Measurements from ENCODE around the gene SOX21. TPM values are rescaled to one million over a fixed set of nuclear protein-coding genes. Genes with fewer than 3 reads are reported as not detected.
A peak's percentile ranks its signal among the peaks of the same experiment; 100 is the strongest.

The SOX21 gene
- polyA plus RNA-seq, 2 donors = 8.5 to 9.6 TPM

- Histone ChIP-seq H3K9me3 (ENCODE audit: control insufficient read depth in 2 of 2, insufficient read depth in 1 of 2, low read depth in 1 of 2, low read length in 1 of 2) (no peaks in the 10 kb centered on the region), H3K36me3 (ENCODE audit: control insufficient read depth in 2 of 2, insufficient read depth in 2 of 2, low read length in 1 of 2) (no peaks in the 10 kb centered on the region), H3K27me3 (ENCODE audit: control insufficient read depth in 1 of 2, insufficient read depth in 2 of 2, low read length in 2 of 2) (no peaks in the 10 kb centered on the region), H3K27ac (ENCODE audit: low read depth in 2 of 2, low read length in 1 of 2) (no peak overlapping the region), H3K4me1 (ENCODE audit: control insufficient read depth in 2 of 2, insufficient read depth in 2 of 2, low read length in 1 of 2) (no peaks in the 10 kb centered on the region), H3K4me3 (ENCODE audit: low read depth in 1 of 2, low read length in 2 of 2) (no peak overlapping the region)
- 84 to 86% methylated on average over 4 of the region's 4 CpGs for WGBS, 2 donors
These were observed 20.3 kb downstream of the SOX21 start for GRCh38 chr13:94692030-94692429.

GRCh38 chr13:94683409-94683808, 28.9 kb downstream of the SOX21 start:
- Histone ChIP-seq H3K9me3 (ENCODE audit: control insufficient read depth in 2 of 2, insufficient read depth in 1 of 2, low read depth in 1 of 2, low read length in 1 of 2) (no peaks in the 10 kb centered on the region), H3K27me3 (ENCODE audit: control insufficient read depth in 1 of 2, insufficient read depth in 2 of 2, low read length in 2 of 2) (no peaks in the 10 kb centered on the region), H3K36me3 (ENCODE audit: control insufficient read depth in 2 of 2, insufficient read depth in 2 of 2, low read length in 1 of 2) (no peaks in the 10 kb centered on the region), H3K27ac (ENCODE audit: low read depth in 2 of 2, low read length in 1 of 2) (peak overlapping the region in 1 of 2 donors; percentile 38), H3K4me3 (ENCODE audit: low read depth in 1 of 2, low read length in 2 of 2) (no peak overlapping the region), H3K4me1 (ENCODE audit: control insufficient read depth in 2 of 2, insufficient read depth in 2 of 2, low read length in 1 of 2) (peaks cover 0 to 5% of the 10 kb centered on the region in 2 donors)
- 45 to 67% methylated on average over 5 of the region's 5 CpGs for WGBS, 2 donors

- no peaks in the 10 kb centered on the region for H3K27me3 ChIP-seq (ENCODE audit: control insufficient read depth in 1 of 2, insufficient read depth in 2 of 2, low read length in 2 of 2)
- H3K4me3 ChIP-seq (ENCODE audit: low read depth in 1 of 2, low read length in 2 of 2) = no peak overlapping the region
- WGBS, 2 donors = 69 to 81% methylated on average over 2 of the region's 2 CpGs
- H3K36me3 ChIP-seq (ENCODE audit: control insufficient read depth in 2 of 2, insufficient read depth in 2 of 2, low read length in 1 of 2) = no peaks in the 10 kb centered on the region
- peaks cover 0 to 8% of the 10 kb centered on the region in 2 donors for H3K4me1 ChIP-seq (ENCODE audit: control insufficient read depth in 2 of 2, insufficient read depth in 2 of 2, low read length in 1 of 2)
- H3K9me3 ChIP-seq (ENCODE audit: control insufficient read depth in 2 of 2, insufficient read depth in 1 of 2, low read depth in 1 of 2, low read length in 1 of 2) = no peaks in the 10 kb centered on the region
- H3K27ac ChIP-seq (ENCODE audit: low read depth in 2 of 2, low read length in 1 of 2) = peak overlapping the region; percentile 46 to 54
These were observed 30.1 kb downstream of the SOX21 start for GRCh38 chr13:94682229-94682628.

GRCh38 chr13:94679614-94680013, 32.7 kb downstream of the SOX21 start:
- Histone ChIP-seq H3K27me3 (ENCODE audit: control insufficient read depth in 1 of 2, insufficient read depth in 2 of 2, low read length in 2 of 2) (no peaks in the 10 kb centered on the region), H3K36me3 (ENCODE audit: control insufficient read depth in 2 of 2, insufficient read depth in 2 of 2, low read length in 1 of 2) (no peaks in the 10 kb centered on the region), H3K27ac (ENCODE audit: low read depth in 2 of 2, low read length in 1 of 2) (peak overlapping the region; percentile 71 to 73), H3K4me1 (ENCODE audit: control insufficient read depth in 2 of 2, insufficient read depth in 2 of 2, low read length in 1 of 2) (peaks cover 0 to 8% of the 10 kb centered on the region in 2 donors), H3K4me3 (ENCODE audit: low read depth in 1 of 2, low read length in 2 of 2) (no peak overlapping the region), H3K9me3 (ENCODE audit: control insufficient read depth in 2 of 2, insufficient read depth in 1 of 2, low read depth in 1 of 2, low read length in 1 of 2) (no peaks in the 10 kb centered on the region)
- WGBS, 2 donors = 56 to 62% methylated on average over 6 of the region's 6 CpGs

- Histone ChIP-seq H3K27me3 (ENCODE audit: control insufficient read depth in 1 of 2, insufficient read depth in 2 of 2, low read length in 2 of 2) (no peaks in the 10 kb centered on the region), H3K36me3 (ENCODE audit: control insufficient read depth in 2 of 2, insufficient read depth in 2 of 2, low read length in 1 of 2) (no peaks in the 10 kb centered on the region), H3K4me1 (ENCODE audit: control insufficient read depth in 2 of 2, insufficient read depth in 2 of 2, low read length in 1 of 2) (peaks cover 0 to 8% of the 10 kb centered on the region in 2 donors), H3K4me3 (ENCODE audit: low read depth in 1 of 2, low read length in 2 of 2) (no peak overlapping the region), H3K9me3 (ENCODE audit: control insufficient read depth in 2 of 2, insufficient read depth in 1 of 2, low read depth in 1 of 2, low read length in 1 of 2) (no peaks in the 10 kb centered on the region), H3K27ac (ENCODE audit: low read depth in 2 of 2, low read length in 1 of 2) (peak overlapping the region; percentile 71 to 73)
- 73 to 81% methylated on average over 2 of the region's 2 CpGs for WGBS, 2 donors
These were observed 33.5 kb downstream of the SOX21 start for GRCh38 chr13:94678845-94679244.

GRCh38 chr13:94677799-94678198, 34.5 kb downstream of the SOX21 start:
- Histone ChIP-seq H3K36me3 (ENCODE audit: control insufficient read depth in 2 of 2, insufficient read depth in 2 of 2, low read length in 1 of 2) (no peaks in the 10 kb centered on the region), H3K4me1 (ENCODE audit: control insufficient read depth in 2 of 2, insufficient read depth in 2 of 2, low read length in 1 of 2) (peaks cover 0 to 3% of the 10 kb centered on the region in 2 donors), H3K4me3 (ENCODE audit: low read depth in 1 of 2, low read length in 2 of 2) (no peak overlapping the region), H3K9me3 (ENCODE audit: control insufficient read depth in 2 of 2, insufficient read depth in 1 of 2, low read depth in 1 of 2, low read length in 1 of 2) (no peaks in the 10 kb centered on the region), H3K27me3 (ENCODE audit: control insufficient read depth in 1 of 2, insufficient read depth in 2 of 2, low read length in 2 of 2) (no peaks in the 10 kb centered on the region), H3K27ac (ENCODE audit: low read depth in 2 of 2, low read length in 1 of 2) (no peak overlapping the region)
- 87 to 90% methylated on average over 2 of the region's 2 CpGs for WGBS, 2 donors

- Histone ChIP-seq H3K9me3 (ENCODE audit: control insufficient read depth in 2 of 2, insufficient read depth in 1 of 2, low read depth in 1 of 2, low read length in 1 of 2) (no peaks in the 10 kb centered on the region), H3K27ac (ENCODE audit: low read depth in 2 of 2, low read length in 1 of 2) (no peak overlapping the region), H3K4me1 (ENCODE audit: control insufficient read depth in 2 of 2, insufficient read depth in 2 of 2, low read length in 1 of 2) (peaks cover 0 to 3% of the 10 kb centered on the region in 2 donors), H3K4me3 (ENCODE audit: low read depth in 1 of 2, low read length in 2 of 2) (no peak overlapping the region), H3K27me3 (ENCODE audit: control insufficient read depth in 1 of 2, insufficient read depth in 2 of 2, low read length in 2 of 2) (no peaks in the 10 kb centered on the region), H3K36me3 (ENCODE audit: control insufficient read depth in 2 of 2, insufficient read depth in 2 of 2, low read length in 1 of 2) (no peaks in the 10 kb centered on the region)
- WGBS, 2 donors = 29 to 31% methylated on average over 5 of the region's 5 CpGs
These were observed 37.6 kb downstream of the SOX21 start for GRCh38 chr13:94674609-94675348.

- Histone ChIP-seq H3K27ac (ENCODE audit: low read depth in 2 of 2, low read length in 1 of 2) (no peak overlapping the region), H3K4me3 (ENCODE audit: low read depth in 1 of 2, low read length in 2 of 2) (no peak overlapping the region), H3K36me3 (ENCODE audit: control insufficient read depth in 2 of 2, insufficient read depth in 2 of 2, low read length in 1 of 2) (no peaks in the 10 kb centered on the region), H3K9me3 (ENCODE audit: control insufficient read depth in 2 of 2, insufficient read depth in 1 of 2, low read depth in 1 of 2, low read length in 1 of 2) (no peaks in the 10 kb centered on the region), H3K27me3 (ENCODE audit: control insufficient read depth in 1 of 2, insufficient read depth in 2 of 2, low read length in 2 of 2) (no peaks in the 10 kb centered on the region), H3K4me1 (ENCODE audit: control insufficient read depth in 2 of 2, insufficient read depth in 2 of 2, low read length in 1 of 2) (peaks cover 0 to 3% of the 10 kb centered on the region in 2 donors)
- WGBS, 2 donors = 55 to 64% methylated on average over 5 of the region's 5 CpGs
These were observed 38.5 kb downstream of the SOX21 start for GRCh38 chr13:94673851-94674250.

GRCh38 chr13:94672400-94672799, 39.9 kb downstream of the SOX21 start:
- H3K27me3 ChIP-seq (ENCODE audit: control insufficient read depth in 1 of 2, insufficient read depth in 2 of 2, low read length in 2 of 2) = no peaks in the 10 kb centered on the region
- no peaks in the 10 kb centered on the region for H3K36me3 ChIP-seq (ENCODE audit: control insufficient read depth in 2 of 2, insufficient read depth in 2 of 2, low read length in 1 of 2)
- H3K9me3 ChIP-seq (ENCODE audit: control insufficient read depth in 2 of 2, insufficient read depth in 1 of 2, low read depth in 1 of 2, low read length in 1 of 2) = no peaks in the 10 kb centered on the region
- H3K27ac ChIP-seq (ENCODE audit: low read depth in 2 of 2, low read length in 1 of 2) = no peak overlapping the region
- WGBS, 2 donors = 70 to 75% methylated on average over 2 of the region's 2 CpGs
- H3K4me3 ChIP-seq (ENCODE audit: low read depth in 1 of 2, low read length in 2 of 2) = no peak overlapping the region
- H3K4me1 ChIP-seq (ENCODE audit: control insufficient read depth in 2 of 2, insufficient read depth in 2 of 2, low read length in 1 of 2) = no peaks in the 10 kb centered on the region

GRCh38 chr13:94667190-94667589, 45.2 kb downstream of the SOX21 start:
- Histone ChIP-seq H3K36me3 (ENCODE audit: control insufficient read depth in 2 of 2, insufficient read depth in 2 of 2, low read length in 1 of 2) (no peaks in the 10 kb centered on the region), H3K27me3 (ENCODE audit: control insufficient read depth in 1 of 2, insufficient read depth in 2 of 2, low read length in 2 of 2) (no peaks in the 10 kb centered on the region), H3K27ac (ENCODE audit: low read depth in 2 of 2, low read length in 1 of 2) (no peak overlapping the region), H3K9me3 (ENCODE audit: control insufficient read depth in 2 of 2, insufficient read depth in 1 of 2, low read depth in 1 of 2, low read length in 1 of 2) (no peaks in the 10 kb centered on the region), H3K4me1 (ENCODE audit: control insufficient read depth in 2 of 2, insufficient read depth in 2 of 2, low read length in 1 of 2) (no peaks in the 10 kb centered on the region), H3K4me3 (ENCODE audit: low read depth in 1 of 2, low read length in 2 of 2) (no peak overlapping the region)
- 65 to 74% methylated on average over 2 of the region's 2 CpGs for WGBS, 2 donors

Data from esophagus (tissue), 2 donors.